Stimulated activated CD8-positive, alpha-beta memory T cell treated with anti-CD3 and anti-CD28 coated beads, Interleukin-4, amount 100 ng/mL, for 4 hours (primary cell): ENCODE data around the gene EXOC6.

Source experiments
- DNase-seq, 2 donors: peaks; one replicate each; pipeline ENCODE4 v3.0.0-alpha.2; 2020; ENCODE audit warnings: low read depth in 2 of 2, low spot score in 1 of 2

EXOC6 gene, protein sequence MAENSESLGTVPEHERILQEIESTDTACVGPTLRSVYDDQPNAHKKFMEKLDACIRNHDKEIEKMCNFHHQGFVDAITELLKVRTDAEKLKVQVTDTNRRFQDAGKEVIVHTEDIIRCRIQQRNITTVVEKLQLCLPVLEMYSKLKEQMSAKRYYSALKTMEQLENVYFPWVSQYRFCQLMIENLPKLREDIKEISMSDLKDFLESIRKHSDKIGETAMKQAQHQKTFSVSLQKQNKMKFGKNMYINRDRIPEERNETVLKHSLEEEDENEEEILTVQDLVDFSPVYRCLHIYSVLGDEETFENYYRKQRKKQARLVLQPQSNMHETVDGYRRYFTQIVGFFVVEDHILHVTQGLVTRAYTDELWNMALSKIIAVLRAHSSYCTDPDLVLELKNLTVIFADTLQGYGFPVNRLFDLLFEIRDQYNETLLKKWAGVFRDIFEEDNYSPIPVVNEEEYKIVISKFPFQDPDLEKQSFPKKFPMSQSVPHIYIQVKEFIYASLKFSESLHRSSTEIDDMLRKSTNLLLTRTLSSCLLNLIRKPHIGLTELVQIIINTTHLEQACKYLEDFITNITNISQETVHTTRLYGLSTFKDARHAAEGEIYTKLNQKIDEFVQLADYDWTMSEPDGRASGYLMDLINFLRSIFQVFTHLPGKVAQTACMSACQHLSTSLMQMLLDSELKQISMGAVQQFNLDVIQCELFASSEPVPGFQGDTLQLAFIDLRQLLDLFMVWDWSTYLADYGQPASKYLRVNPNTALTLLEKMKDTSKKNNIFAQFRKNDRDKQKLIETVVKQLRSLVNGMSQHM

DNA sequence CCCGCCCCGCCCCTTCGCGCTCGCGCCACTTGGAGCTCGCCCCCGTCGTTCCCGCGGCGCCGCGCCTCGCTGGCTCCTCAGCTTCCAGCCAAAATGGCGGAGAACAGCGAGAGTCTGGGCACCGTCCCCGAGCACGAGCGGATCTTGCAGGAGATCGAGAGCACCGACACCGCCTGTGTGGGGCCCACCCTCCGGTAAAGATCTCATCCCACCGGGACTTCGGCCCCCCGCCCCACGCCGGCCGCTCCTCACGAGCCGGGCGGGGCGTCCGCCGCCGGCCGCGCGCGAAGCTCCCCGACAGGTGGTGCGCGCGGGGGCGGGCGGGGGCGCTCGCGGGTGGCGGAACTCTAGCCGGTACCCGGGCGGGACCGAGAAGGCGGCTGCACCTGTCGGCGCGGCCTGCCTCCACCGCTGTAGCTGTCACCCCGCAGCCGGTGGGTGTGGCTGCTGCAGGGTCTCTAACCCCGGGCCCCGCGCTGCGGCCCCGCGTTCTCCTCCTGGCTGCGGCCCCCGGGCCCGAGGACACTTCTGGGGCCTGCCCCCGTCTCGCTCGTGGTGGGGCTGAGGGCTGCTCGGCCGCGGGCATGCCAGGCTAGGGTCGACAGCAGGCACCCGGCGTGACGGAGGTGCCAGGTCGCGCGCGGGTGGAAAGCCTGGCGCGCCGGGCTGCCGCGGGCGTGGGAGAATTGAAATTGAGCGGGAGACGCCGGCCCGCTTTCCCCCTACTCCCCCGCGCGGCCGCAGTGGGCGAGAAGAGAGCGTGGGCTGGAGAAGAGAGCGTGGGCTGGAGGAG, at the start of gene EXOC6:
Gene EXOC6, plus strand, starts transcription at position 80 of the 793 bp plus-strand sequence. Its CDS starts 14 bp downstream, at position 94.
- peak; percentile 60 to 66 for DNase-seq

DNA sequence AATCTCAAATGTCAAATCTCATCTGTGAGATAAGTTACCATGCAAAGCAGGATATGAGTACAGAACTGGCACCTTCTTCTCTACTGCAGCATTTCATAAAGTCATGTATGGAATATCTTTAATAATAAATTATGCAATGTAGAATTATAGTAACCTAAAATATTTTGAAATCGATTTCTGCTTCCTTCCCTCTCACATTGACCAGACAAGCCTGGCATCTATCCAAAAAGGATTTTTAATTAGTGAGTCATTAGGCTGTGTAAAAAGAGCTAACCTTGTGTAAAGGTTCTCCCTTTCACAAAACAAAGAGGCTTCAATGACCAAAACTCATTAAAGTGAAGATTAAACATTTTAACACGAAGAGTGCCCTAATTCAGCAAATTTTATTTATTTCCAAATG, 48.8 kb upstream of the EXOC6 start:
- DNase-seq, result no peak

DNA sequence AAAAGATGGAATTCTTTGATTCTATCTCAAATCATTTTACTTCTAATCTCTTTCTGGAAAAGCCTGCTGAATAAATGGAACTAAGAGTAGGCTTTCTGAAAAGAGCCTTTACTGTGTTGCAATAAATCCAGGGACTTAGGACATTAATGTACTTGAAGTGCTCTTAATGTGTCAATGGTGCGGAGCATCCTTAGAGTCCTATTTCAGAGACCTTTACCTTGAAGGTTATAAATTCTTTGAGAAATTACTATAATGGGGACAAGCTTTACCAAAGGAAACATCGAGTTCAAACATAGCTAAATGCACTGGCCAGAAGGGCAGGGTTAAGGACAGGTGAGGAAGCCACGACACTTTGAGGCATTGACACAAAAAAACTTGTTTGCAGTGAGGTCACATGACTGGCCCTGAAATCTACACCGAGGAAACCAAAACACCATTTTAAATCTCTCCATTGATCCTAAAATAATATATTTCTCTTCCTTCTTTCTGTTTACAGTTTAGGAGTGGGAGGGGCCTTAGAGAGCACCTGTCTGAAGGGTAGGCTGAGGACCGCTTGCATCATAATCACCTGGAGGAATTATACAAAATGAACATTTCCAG, 48.1 kb upstream of the EXOC6 start:
- DNase-seq, result no peak

DNA sequence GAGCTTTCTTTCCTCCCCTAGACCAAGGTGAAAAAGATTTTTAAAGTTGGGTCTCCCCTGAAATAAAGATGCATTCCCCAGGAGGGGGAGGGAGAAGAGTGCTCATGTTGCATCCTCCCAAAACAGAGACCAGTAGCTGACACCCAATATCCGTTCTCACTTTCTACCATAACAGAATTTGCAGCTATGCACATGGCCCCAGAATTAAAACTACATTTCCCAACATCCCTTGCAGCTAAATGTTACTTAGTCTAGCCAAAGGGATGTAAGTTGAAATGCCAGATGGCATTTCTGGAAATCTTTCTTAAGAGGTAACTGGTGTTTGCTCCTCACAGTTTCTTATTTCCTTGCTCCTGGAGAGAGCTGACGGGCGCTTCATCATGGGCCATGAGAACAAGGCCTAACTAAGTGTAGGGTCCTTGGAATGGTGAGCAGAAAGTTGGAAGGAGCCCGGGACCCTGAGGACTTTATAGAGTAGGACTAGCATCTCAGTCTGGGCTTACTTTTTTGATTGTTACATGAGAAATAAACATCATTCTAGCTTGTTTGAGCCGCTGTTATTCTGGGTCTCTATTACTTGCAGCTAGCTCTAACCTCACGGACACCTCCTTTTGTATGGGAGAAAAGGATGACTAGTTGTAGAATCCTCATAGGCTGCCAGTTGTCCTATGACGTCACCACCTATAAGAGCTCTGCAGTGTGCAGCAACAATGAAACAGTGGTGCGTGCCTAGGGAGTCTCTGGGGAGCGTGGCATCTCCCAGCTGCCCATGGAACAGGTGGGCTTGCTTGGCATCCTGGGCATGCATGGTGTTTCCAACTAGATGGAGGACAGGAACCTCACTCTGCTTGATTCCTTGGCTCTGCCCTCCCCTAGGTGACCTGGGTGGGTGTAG, 46.1 kb upstream of the EXOC6 start:
- DNase-seq, result no peak

DNA sequence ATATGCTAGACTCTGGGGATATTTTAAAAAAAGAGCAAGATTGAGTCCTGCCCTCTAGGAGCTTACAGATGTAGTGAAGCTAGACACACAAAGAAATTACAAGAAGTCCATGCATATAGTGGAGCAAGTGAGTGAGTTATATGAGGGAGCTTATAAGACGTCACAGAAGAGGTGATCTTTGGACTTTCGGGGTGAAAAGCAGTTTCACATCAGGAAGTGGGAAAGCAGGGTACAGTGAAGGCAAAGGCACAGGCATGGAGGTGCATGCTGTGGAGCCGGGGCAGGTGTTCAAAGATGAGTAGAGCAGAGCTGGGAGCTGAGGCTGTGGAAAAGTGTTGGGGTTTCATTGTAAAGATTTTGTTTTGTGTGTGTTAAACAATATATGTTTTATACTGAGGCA, 38.5 kb upstream of the EXOC6 start:
- no peak for DNase-seq

DNA sequence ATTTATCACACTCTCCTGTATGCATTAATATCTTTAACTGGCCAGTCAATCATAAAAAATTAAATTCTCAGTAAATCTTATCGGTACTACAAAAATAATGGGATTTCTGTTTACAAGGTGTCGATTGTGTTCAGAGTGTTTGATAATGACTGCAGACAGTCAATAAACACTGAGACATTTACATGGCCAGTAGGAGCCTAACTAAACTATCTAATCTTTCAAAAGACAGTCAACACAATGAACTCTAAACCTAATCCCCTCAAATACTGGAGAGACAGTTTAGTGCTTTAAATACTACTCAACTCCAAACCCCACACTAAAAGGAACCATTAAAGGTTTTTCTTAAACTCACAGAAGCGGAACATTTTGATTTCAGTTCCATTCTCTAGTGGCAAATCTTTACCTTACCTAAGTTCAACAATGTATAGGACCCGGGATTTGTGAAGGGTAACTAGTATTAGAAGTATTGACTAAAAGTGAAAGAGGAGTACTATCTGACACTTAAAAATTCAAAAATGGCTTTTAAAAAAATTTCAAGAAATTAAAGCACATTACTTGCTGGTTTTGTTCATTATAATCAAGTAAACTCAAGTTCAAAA, 37.3 kb upstream of the EXOC6 start:
- no peak for DNase-seq

DNA sequence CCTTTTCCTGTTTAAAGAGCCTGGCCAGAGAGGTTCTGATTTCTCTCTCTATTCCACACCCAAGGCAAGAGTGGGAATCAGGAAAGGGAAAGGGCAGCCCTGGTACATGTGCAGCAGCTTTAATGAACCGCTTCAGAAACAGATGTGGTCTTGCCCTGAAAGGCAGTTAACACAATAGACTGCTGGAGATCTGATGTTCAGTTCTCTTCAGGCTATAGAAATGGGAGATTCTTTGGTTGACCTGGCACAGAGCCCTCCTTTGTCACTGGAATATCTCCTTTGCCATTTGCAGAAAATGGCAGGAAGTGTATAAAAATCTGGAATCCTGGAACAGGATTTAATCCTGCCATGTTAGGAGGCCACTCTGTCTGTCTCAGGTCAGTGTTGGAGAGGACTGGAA, 36.3 kb upstream of the EXOC6 start:
- no peak for DNase-seq

DNA sequence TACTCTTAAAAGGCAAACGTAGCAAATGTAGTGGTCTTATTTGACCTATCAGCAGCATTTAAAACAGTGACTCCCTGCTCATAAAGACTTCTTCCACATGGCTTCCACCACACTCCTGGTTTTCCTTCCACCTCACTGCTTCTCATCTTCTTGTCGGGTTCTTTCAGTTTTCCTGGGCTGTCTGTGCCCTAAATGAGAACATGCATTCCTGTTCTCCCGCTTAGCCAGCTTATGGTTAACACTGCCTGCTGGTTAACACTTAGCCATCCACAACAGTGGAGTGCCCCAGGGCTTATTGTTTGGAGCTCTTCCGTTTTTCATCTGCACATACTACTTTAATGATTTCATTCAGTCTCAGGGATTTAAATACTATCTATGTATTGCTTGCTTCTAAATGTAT, 34.3 kb upstream of the EXOC6 start:
- DNase-seq, result no peak

DNA sequence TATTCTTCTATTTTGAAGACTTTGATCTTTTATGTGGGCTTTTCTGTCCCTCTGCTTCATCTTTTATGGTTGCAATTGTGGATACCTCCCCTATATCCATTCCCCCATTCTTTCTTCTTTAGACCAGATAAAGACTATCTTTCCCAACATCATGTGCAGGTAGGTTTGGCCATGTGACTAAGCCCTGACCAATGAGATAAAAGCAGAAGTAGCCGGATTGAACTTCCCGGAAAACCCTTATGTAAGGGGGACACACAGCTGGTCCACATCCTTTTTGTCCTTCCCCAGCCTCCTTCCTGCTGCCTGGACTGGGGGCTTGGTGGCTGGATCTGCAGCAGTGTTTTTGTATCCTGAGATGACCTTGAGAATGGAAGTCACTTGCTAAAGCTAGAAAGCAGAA, 33.5 kb upstream of the EXOC6 start:
- no peak for DNase-seq

DNA sequence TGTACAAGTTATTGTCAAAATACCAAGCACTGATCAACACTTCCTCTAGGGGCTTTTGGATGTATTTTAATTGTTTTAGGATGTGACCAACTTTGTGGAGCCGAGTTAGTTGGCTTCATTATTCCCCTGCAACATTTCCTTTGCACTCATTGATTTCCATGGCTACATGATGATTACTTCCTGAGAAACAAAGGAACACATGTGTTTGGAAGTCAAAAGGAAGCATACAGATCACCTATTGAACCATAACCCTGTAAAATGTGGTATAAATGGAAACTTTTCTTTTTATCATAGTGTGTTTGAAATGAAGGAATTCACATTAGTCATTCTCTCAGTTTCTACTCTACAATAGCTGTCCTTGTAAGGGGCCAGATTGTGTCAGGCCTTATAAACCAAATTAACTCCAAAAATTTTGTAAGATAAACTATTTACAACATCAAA, 32.2 kb upstream of the EXOC6 start:
- DNase-seq, result no peak

DNA sequence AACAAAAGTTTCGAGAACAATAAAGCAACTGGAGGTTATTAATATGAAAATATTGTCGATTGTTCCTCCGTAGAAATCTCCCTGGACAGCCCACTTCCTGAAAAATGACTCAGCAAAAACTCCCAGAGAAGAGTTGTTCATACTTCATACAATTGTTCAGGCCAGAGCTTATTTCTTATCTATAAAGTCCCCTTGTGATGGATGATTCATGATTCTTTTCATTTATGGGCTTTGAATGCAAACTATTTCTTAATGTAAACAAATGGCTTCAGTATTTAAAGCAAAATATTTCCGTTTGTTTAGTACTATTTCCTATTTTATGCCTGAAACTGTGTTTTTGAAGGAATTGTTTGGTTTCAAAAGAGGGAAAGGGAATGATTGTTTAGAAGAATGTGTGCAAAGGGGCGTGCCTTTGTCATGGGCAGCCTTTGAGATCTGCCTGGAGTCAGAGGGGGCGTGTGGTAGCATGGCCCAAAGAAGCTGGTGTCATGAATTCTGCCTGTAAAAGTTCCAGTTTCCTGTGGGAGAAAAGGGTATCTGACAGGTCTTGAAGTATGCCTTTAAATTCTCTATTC, 26.2 kb upstream of the EXOC6 start:
- DNase-seq, result no peak

DNA sequence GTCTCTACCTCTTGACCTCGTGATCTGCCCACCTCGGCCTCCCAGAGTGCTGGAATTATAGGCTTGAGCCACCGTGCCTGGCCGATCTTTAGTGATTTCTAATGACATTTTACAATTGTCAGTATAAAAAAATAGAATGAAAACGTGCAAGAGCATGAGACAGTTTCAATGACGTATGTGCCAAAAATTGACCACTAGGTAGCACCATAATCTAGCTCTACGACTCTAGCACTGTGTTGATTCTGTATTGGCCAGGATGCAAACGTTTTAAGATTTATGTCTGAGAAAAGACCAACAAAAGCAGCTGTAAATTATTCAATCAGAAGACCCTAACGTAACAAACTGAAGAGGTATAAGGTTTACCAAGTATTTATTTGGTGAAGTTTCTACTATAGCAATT, 25.4 kb upstream of the EXOC6 start:
- DNase-seq, result no peak

DNA sequence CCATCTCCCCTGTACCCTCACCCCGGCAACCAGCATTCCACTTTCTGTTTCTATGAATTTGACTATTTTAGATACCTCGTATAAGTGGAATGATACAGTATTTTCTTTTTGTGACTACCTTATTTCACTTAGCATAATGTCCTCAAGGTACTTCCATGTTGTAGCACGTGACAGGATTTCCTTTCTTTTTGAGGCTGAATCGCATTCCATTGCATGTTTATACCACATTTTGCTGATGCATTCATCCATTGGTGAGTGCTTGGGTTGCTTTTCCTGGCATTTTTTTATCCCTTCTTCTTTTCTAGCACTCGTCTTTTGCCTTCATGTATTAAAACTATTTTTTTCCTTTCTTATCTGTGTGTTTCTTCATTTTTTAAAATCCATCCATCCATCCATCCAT, 22.3 kb upstream of the EXOC6 start:
- DNase-seq, result no peak

DNA sequence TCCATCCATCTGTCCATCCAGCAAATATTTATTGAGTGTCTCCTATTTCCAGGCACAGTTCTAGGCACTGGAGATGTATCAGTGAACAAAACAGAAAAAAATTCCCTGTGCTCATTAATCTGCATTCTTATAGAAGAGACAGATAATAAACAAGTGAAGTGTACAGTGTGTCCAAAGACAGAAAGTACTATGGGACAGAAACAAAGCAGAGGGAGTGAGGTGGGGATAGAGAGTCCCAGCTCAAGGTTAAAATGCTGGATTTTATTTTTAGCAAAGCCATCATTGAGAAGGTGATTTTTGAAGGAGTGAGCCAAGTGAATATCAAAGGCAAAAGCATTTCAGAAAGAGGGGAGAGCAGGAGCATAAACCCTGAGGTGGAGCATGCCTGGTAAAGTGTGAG, 21.8 kb upstream of the EXOC6 start:
- DNase-seq, result no peak

DNA sequence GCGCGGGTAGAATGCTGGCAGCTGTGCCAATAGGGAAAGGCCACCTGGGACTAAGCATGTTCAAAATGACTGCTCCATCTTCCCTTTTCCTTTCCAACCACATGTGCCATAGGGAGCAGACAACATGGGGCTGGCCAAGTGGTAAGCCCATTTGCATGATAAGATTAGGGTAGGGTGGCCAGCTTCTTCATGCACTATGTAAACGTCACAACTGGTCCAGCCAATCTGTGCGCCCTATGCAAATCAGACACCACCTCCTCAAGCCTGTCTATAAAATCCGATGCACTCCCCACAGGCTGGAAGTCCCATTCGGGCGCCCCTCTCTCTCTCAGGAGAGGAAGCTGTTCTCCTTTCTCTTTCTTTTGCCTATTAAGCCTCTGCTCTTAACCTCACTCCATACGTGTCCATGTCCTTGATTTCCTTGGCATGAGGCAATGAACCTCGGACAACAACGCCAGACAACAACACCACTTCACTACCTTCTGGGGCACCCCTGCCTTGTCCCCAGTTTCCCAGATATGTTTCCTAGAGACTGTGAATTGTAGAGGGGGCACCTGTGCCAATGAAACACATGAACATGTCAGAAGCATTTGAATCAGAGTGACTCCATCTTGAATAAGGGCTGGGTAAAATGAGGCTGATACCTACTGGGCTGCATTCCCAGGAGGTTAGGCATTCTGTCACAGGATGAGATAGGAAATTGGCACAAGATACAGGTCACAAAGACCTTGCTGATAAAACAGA, 19.1 kb upstream of the EXOC6 start:
- no peak for DNase-seq

DNA sequence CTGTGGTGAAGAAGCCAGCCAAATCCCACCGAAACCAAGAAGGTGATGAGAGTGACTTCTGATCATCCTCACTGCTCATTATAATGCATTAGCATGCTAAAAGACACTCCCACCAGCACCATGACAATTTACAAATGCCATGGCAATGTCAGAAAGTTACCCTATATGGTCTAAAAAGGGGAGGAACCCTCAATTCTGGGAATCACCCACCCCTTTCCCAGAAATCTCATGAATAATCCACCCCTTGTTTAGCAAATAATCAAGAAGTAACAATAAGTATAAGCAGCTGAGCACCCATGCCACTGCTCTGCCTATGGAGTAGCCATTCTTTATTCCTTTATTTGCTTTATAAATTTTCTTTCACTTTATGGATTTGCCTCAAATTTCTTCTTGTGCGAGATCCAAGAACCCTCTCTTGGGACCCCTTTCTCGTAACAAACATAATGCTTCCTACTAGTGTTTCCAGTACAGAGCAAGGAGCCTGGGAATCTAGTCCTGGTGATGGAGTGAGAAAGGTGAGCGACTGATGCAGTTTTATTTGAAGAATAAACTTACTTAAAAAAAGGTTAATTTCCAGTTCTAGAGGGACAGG, 18.4 kb upstream of the EXOC6 start:
- DNase-seq, result no peak

DNA sequence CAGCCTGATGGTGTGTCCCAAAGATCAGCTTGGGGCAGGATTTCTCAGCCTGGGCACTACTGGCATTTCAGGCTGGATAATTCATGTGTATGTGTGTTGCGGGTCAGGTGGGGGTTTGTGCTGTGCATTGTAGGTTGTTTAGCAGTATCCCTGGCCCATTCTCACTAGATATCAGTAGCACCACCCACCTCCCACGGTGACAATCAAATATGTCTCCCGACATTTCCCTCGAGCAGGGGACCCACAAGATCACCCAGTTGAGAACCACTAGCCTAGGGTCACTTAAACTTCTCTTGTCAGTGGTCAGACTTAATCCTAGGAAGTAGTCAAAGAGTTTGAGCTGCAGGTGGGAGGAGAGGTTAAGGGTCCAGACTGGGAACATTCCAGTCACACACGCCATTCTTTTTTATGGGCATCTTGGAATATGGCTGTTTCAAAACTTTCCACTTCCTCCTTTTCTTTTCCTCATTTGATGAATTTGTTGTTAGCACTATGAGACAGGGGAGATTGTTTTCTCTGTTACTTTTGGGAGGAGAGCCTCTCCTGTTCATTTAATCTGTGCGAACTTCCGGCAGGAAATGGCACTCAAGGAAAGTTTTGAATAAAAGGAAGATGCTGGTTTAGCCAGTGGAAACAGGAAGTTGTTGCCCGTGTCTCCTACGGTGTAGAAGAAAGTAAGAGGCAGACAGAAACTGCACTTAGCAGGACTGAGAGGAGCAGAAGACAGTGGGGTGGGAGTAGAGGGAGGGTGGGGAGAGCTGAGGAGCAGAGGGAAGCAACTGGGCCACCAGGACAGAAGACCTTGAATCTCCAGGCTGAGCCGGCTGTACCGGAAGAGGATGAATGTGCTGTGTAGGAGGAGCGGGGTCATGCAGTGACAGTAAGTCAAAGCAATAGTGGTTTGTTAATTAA, 17.6 kb upstream of the EXOC6 start:
- no peak for DNase-seq
